GM19455 (cell line): ENCODE results near the gene MTOR.
A peak's percentile ranks its signal among the peaks of the same experiment; 100 is the strongest.

Experiments
- ATAC-seq: cut with Tn5 transposase; IDR thresholded peaks from one replicate; pipeline ENCODE4 v1.9.1; 2021; ENCODE audit not compliant: unreplicated experiment

MTOR gene

DNA sequence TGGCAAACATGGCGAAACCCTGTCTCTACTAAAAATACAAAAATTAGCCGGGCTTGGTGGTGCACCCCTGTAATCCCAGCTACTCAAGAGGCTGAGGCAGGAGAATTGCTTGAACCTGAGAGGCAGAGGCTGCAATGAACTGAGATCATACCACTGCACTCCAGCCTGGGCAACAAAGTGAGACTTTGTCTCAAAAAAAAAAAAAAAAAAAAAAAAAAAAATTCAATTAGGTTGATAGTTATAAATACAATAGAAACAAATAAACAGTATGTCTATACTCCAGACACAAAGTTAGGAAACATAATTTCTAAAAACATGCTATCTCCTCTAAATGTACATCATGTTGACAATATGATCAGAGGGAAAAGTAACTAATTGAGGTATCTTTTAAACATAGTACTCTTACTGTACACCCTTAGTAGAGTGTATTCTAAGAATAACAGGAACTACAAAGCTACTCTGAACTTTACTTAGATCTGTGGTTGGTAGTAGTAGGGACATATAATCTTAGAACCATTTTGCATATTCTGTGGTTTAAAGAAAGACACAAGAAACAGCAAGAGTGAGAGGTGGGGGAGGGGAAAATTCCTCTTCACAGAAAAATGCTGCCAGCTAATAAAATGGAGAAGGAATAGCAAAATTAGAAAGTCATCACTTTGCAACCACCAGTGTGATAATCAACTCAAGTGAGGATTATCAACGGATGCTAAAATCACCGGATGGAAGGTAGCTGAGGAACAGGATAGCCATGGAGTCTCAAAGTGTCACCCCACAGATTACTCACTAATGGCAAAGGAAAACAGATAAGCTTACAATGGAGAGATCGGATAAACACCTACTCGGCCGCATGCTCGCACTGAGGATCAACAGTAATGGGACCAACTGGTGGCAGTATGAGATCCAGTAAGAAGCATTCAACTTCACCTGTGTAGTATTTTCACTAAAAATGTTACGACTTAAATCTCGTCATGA lies 35.0 kb downstream of the MTOR start:
- peak; percentile 80 for ATAC-seq

DNA sequence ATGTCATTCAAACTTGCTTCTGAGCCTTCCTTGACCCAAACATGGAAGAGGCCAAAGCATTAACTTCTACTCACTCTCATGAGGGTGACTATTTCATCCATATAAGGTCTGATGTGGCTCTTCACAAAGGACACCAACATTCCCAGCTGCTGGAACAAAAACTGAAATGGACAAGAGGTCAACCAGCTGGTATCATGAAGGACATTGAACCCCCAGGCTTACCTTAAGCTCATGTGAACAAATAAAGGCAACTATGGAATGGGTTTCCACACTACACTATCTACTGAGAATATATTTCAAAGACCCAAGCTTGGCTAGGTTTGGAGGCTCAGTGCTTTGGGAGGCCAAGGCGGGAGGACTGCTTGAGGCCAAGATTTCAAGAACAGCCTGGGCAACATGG lies 46.3 kb downstream of the MTOR start:
- no peak for ATAC-seq

DNA sequence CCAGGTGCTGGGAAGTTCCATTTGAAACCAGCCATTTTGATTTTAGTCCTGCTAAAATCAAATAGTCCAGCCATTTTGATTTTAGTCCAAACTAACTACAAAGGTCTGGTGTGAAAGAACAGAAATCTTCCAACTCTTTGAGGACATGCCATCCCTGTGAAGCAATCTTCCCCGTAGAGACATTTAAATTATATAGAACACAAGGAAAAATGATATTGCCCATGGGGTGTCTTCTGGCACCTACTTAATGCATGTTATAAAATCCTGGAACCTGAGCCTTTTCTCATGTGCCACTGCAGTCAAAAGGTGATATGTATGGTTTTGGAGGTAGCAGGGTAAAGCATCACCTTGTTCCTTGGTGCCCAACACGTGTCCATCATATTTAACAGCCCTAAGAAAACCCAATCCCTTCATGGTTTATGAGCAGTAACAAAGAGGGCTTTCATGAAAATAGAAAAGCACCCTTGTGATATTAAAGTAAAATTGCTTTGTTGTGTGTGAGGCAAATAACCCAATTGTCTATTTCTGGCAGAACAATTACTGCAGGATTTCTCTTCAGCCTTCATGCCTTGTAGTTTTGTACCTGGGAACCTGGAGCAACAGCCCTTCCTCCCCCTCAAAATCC lies 46.9 kb downstream of the MTOR start:
- no peak for ATAC-seq

DNA sequence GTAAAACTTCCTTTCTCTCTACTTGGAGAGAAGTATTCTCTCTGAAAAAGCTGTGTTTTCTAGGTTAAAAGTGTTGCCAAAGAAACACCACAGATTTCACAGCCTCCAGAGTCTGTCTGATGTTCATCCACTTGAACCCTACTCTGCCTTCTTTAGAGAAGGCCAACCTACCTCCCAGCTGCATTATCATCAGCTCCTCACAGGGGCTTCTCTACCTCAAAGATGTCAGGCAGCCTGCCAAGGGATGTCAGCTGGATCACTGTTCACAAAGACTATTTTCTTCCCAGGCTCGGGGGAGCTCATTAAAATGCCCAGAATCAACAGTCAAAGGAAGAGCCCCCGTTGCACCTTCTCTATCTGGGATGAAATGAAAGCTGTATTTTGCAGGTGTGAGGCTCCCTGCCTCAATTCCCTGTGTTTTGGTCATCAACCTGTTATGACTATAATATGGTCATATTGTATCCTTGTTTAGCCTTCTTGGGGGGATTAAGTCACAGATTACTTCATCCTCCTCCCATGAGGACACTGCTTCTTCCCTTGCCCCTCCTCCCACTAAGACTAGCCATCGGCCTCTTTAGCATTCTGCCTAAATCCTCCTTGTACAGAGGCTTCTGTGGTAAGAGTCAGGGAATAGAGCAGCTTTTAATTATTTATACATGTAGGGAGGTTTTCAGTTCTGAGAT lies 47.5 kb downstream of the MTOR start:
- no peak for ATAC-seq

DNA sequence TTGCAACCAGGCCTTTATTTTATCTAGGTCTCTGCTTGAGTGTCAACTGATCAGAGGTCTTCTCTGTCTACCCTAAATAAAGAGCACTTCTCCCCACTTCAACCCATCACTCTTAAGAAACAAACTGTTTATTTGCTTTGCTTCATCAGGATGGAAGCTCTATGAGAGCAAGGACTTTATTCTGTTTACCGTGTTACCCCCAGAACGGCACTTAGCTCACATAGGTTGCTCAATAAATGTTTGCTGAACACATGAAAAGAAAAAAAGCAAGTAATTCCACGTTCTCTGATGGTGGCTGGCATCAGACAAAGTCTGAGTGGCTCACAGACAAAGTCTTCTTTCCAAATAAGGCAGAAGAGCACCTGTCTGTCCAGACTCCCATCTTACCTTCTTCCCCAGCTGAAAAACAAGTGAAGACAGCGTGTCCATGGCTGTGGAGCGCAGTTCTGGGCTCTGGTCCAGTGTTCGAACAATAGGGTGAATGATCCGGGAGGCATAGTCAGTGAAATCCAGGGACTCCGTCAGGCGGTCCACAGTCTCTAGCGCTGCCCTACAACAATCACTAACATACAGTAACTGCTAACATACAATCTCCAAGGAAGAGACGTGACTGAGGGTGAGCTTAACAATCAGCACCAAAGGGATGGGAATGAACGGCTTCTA lies 50.3 kb downstream of the MTOR start:
- no peak for ATAC-seq

DNA sequence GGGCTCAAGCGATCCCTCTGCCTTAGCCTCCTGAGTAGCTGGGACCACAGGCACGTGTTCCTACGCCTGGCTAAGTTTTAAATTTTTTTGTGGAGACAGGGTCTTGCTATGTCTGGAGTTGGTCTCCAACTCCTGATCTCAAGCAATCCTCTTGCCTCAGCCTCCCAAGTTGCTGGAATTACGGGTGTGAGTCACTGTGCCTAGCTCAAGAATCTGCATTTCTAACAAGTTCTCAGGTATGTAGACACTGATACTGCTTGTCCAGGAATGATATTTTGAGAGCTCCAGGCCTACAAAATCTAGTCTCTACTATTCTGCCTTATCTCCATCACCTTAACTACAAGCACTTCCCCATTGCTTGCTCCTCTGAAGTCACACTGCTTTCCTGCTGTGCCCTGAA lies 50.9 kb downstream of the MTOR start:
- ATAC-seq: no peak

DNA sequence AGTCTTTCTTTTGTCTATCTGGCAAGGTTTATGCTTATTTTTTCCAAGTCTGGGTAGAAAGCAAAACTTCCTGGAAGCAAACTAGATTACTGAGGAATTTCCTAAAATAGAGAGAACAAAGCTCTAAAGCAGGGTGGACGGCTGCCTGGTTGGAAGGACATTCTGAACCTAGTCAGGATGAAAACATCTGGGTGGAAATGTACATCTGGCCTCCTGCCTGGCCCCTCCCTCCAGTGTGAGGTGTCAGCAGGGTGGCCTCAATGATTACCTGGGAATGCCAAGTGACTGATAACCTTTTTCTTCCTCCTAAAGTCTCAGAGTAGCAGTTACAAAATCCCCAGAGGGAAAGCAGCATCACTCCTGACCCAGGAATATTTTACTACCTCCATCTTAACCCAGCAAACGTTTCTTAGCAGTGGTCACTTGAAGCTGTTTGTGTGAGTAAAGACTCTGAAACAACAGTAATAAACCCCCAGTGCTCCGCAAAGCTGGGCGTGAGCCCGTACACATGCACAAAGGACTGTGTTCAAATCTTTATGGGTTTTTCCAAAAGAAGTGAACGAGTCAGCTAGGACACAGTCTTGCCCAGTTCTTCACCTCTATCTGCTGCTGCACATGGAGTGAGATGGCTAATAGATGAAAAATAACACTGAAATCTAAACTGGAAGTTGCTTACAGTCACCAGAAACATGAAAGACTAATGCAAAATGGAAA lies 54.3 kb downstream of the MTOR start:
- ATAC-seq: no peak

DNA sequence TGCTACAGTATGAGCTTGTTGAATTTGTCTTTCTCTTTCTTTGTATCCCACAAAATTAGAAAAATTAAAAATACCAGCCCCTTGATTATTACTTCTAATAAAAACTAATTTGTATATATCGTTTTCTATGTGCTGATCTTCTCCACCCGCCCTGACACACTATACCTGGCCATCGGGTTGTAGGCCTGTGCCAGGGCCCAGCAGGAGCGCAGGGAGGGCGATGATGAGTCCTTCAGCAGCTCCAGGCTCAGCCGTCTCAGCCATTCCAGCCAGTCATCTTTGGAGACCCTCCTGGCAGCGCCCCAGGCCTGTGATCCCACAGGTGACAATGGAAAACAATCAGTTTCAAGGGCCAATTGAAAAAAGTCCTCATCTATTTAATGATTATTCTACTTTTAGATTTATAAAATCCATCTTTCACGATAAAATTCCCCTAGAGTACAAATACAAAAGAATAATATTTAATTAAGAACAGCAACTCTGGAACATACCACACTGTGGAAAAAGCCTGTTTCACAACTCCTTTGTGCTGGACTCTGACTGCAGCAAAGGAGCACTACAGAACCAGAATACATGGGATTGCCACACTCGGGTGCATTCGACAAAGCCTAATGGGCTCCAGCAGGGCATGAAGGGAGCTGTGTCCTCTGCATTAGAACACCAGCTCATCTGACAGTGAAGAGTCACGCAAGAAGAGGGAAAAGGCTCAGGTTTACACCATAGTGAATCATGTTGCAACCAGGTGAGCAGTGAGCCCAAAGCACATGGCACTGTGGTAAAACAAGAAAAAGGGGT lies 57.8 kb downstream of the MTOR start:
- ATAC-seq: no peak

DNA sequence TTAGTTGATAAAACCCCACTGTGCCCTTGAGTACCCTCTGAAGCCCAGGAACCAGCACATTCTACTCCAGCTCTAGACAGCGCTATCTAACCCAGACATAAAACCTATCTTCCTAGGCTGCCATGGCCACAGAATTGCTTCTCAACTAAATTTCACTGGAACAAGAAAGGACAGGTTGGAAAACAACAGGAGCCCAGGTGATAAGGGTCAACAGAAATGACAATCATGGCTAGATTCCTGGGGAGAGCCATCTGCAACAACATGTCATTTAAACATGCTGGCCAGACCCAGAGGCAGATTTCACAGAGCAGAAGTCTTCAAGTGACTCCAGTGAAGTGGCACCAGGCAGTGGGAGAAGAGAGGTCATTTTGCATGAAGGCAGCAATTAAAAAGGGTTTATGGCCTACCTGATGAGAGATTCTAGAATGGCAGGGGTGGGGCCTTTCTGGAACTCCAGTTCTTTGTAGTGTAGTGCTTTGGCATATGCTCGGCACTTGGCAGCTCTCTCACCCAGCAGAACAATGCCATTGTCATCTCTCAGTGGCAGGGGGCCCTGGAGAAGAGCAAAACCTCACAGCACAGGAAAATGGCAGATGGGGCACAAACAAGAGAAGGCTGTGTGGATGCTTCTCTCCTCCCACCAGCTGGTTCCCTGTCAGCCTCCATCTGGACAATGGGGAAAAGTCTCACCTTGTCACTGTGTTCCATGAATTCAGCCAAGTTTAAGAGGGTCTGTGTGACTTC lies 63.3 kb downstream of the MTOR start:
- no peak for ATAC-seq

DNA sequence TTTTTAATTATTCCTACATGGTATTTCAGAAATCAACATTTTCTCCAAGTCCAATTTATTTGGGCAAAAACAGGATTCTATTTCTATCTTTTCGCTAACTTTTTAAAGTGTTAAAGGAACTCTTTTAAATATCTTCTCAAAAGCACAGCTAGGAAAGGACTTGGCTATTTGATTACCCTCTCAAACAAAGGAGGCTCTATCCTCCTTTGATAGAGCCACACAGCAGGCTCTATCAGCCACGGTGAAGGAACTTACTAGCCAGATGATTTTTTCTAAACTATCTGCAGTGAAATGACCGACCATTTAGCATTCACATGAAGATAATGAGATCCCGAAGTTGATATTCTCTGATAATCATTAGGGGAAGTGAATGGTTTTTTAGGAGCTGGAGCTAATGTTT lies 64.1 kb downstream of the MTOR start:
- ATAC-seq: no peak

DNA sequence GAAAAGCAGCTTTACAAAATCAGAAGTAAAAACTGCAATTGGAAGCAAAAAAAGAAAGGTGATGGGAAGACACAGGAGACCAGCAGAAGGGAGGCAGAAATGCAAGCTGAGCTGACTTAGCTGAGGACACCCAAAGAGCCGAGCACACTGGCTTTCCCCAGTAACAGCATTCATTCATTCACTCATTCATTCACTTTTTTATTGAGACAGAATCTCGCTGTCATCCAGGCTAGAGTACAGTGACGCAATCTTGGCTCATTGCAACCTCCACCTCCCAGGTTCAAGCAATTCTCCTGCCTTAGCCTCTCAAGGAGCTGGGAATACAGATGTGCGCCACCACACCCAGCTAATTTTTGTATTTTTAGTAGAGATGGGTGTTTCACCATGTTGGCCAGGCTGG lies 65.0 kb downstream of the MTOR start:
- no peak for ATAC-seq

DNA sequence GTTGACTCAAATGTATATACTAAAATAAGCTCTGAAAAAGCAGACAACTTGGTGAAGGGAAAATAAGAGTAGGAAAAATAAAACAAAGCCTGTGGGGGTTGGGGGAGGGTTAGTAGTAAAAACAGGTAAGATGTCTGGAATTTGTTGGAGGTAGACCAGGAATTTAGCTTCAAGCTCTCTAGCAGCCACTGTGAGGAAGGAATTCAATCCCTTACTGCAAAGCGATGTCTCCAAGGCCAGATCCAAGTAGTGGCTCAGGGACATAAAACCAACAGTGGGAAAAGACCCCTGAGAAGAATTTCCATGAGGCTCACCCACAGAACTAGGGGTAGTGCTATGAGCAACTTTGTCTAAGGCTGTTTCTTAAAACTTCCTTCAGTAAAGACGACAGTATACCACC lies 65.4 kb downstream of the MTOR start:
- no peak for ATAC-seq

DNA sequence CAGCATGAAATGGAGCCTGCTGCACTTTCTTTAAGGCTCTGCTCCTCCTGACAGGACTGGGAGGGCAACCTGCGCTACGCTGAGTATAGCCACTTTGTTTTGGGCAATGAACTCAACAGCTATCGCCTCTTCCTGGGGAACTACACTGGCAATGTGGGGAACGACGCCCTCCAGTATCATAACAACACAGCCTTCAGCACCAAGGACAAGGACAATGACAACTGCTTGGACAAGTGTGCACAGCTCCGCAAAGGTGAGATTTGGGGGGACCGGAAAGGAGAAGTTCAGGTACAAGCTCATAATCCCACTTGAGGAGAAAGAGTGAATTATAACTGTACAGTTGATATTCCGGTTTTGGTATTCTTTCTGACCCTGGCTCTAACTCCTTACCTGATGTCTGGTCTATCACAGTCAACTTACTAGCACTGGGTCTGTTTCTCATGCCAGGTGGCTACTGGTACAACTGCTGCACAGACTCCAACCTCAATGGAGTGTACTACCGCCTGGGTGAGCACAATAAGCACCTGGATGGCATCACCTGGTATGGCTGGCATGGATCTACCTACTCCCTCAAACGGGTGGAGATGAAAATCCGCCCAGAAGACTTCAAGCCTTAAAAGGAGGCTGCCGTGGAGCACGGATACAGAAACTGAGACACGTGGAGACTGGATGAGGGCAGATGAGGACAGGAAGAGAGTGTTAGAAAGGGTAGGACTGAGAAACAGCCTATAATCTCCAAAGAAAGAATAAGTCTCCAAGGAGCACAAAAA lies 67.8 kb downstream of the MTOR start:
- ATAC-seq: no peak

DNA sequence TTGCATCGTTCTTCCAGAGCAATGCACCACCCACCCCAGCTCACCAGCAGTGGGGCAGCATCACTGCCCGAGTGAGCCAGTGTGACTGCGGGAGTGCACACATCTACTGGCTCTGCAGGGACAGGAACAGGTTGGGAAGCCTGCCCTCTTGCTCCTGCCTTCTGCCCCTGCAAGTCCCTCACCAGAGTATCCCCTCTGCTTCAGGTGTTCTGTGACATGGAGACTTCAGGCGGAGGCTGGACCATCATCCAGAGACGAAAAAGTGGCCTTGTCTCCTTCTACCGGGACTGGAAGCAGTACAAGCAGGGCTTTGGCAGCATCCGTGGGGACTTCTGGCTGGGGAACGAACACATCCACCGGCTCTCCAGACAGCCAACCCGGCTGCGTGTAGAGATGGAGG lies 69.0 kb downstream of the MTOR start:
- no peak for ATAC-seq

DNA sequence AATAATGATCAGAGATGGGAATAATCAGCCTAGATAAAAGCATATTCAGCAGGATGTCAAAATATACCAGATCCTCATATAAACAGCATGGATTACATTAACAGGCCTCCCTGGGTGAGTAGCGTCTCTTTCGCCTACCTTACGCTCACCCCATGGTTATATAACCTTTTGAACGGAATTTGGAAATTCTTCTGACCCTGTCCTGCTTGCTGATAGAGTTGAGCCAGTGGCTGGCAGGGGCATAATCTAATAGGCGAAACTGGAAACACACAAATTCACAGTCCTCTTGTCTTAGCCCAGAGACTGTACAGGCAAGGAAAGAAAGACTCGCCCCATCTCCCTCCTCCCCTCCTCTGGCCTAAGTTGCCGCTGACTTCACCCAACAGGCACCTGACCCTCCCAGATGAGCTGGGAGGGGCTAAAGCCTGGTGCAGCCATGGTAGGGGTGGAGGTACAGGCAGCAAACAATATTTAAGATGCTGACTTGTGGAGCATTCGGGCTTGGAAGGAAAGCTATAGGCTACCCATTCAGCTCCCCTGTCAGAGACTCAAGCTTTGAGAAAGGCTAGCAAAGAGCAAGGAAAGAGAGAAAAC lies 73.4 kb downstream of the MTOR start, which contains the start of gene ANGPTL7:
Gene ANGPTL7 (plus strand): TSS at position 498 of the 594 bp plus-strand sequence. CDS start 225 bp downstream, outside the sequence.
- no peak for ATAC-seq

DNA sequence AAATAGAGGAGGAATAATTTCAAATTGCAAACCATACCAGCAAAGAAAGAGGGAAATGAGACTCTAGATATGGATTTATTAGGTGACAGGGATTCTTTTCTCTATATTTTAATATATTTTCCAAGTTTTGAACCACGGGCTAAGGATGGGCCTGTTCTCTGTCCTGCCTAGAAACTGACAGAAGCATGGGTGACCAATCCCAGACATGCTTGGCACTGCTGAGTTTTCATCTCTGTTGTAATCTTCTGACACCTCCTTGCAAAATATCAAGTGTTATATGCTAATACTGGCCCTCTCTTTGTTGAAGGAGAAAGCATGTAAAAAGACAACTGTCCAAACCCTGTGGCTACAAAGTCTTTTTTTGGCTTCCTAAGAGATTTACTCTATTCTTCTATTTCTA lies 74.0 kb downstream of the MTOR start:
- no peak for ATAC-seq

DNA sequence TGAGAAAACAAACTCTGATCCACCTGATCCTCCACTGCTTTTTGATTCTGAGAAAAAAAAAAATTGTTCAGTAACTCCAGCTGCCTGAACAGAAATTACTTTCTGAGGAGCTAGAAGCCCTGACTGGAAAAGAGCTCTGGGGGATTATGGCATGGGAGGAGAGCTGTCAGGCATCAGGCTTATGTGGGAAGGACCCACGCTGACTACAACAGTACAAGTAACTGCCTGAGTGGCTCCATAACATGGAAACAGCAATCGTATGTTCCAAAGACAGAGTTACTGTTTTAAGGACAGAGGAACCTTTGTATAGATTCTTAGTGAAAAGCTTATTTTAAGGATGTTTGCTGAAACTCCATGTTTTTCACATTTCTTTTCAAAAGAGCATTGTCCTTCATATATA lies 74.4 kb downstream of the MTOR start:
- ATAC-seq: no peak

DNA sequence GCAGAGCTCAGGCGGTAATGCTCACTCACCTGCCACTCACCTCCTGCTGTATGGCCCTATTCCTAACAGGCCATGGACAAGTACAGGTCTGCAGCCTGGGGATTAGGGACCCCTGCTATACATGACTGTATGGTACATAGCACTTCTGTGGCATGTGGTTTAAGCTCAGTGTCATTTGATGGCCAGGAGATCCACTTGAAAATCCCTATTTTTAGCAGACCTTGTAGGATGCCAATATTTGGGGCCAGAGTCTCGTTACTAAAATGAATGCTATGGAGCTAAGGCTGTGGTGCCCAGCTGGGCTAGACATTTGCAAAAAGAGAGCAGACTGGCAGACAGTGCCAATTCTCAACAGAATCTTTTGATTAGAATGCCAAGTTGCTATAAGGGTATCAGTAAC lies 74.9 kb downstream of the MTOR start:
- ATAC-seq: no peak
